ENCODE measurements around the gene BLACAT1.

GRCh38 chr1:205475855-205476254 is 20.0 kb upstream of the BLACAT1 start:
- TF ChIP-seq, protein P1, sequence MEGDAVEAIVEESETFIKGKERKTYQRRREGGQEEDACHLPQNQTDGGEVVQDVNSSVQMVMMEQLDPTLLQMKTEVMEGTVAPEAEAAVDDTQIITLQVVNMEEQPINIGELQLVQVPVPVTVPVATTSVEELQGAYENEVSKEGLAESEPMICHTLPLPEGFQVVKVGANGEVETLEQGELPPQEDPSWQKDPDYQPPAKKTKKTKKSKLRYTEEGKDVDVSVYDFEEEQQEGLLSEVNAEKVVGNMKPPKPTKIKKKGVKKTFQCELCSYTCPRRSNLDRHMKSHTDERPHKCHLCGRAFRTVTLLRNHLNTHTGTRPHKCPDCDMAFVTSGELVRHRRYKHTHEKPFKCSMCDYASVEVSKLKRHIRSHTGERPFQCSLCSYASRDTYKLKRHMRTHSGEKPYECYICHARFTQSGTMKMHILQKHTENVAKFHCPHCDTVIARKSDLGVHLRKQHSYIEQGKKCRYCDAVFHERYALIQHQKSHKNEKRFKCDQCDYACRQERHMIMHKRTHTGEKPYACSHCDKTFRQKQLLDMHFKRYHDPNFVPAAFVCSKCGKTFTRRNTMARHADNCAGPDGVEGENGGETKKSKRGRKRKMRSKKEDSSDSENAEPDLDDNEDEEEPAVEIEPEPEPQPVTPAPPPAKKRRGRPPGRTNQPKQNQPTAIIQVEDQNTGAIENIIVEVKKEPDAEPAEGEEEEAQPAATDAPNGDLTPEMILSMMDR (IDR thresholded peaks at IDR 0.05; ENCODE audit: insufficient read depth, low read length), result no peak
- TF ChIP-seq POLR2AphosphoS5 (IDR thresholded peaks at IDR 0.05; ENCODE audit: low read depth), result no peak
- TF ChIP-seq GABPA (IDR thresholded peaks at IDR 0.05; ENCODE audit: low read depth), result no peak
- TF ChIP-seq, protein P2, sequence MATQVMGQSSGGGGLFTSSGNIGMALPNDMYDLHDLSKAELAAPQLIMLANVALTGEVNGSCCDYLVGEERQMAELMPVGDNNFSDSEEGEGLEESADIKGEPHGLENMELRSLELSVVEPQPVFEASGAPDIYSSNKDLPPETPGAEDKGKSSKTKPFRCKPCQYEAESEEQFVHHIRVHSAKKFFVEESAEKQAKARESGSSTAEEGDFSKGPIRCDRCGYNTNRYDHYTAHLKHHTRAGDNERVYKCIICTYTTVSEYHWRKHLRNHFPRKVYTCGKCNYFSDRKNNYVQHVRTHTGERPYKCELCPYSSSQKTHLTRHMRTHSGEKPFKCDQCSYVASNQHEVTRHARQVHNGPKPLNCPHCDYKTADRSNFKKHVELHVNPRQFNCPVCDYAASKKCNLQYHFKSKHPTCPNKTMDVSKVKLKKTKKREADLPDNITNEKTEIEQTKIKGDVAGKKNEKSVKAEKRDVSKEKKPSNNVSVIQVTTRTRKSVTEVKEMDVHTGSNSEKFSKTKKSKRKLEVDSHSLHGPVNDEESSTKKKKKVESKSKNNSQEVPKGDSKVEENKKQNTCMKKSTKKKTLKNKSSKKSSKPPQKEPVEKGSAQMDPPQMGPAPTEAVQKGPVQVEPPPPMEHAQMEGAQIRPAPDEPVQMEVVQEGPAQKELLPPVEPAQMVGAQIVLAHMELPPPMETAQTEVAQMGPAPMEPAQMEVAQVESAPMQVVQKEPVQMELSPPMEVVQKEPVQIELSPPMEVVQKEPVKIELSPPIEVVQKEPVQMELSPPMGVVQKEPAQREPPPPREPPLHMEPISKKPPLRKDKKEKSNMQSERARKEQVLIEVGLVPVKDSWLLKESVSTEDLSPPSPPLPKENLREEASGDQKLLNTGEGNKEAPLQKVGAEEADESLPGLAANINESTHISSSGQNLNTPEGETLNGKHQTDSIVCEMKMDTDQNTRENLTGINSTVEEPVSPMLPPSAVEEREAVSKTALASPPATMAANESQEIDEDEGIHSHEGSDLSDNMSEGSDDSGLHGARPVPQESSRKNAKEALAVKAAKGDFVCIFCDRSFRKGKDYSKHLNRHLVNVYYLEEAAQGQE (IDR thresholded peaks at IDR 0.05; ENCODE audit: insufficient replicate concordance, low read depth), result no peak
- TF ChIP-seq SPI1 (IDR thresholded peaks at IDR 0.05; ENCODE audit: borderline replicate concordance, low read depth), result no peak

All from HL-60 (cell line).